Measurements from ENCODE around the gene FGD3. TPM values are rescaled to one million over a fixed set of nuclear protein-coding genes. Genes with fewer than 3 reads are reported as not detected.

FGD3 gene
- total RNA-seq, 3 donors from 2014 or later (not counting 1 experiment from before 2014, with no cell fraction given): 133 to 204 (median 193) TPM

GRCh38 chr9:93031629-93032430 lies 84.5 kb downstream of the FGD3 start:
- intact Hi-C loops (cut with micrococcal nuclease): no loop called here
- H3K27ac ChIP-seq (ENCODE audit: low read length): no peak overlapping the region
- no peaks in the 10 kb centered on the region for H3K27me3 ChIP-seq (ENCODE audit: control insufficient read depth, insufficient read depth, low read length)
- peaks cover 80% of the 10 kb centered on the region for H3K36me3 ChIP-seq (ENCODE audit: control insufficient read depth, insufficient read depth, low read length)
- TF ChIP-seq CTCF (IDR thresholded peaks at IDR 0.05): no peak
- H3K4me1 Mint-ChIP-seq: peaks cover 32 to 58% of the 10 kb centered on the region in 2 donors
- H3K27me3 Mint-ChIP-seq (ENCODE audit: low read depth in 2 of 2): no peaks in the 10 kb centered on the region
- H3K27ac Mint-ChIP-seq: peak overlapping the region; percentile 34 to 53
- ATAC-seq (no peak), DNase-seq (no peak)
- H3K4me3 ChIP-seq (ENCODE audit: low read length): no peak overlapping the region
- H3K4me3 Mint-ChIP-seq: no peak overlapping the region
- H3K9me3 Mint-ChIP-seq: no peaks in the 10 kb centered on the region
- no peaks in the 10 kb centered on the region for H3K9me3 ChIP-seq (ENCODE audit: control insufficient read depth, insufficient read depth, low read length)
- no peaks in the 10 kb centered on the region for H3K36me3 Mint-ChIP-seq
- peaks cover 73% of the 10 kb centered on the region for H3K4me1 ChIP-seq (ENCODE audit: control insufficient read depth, insufficient read depth, low read length)
- WGBS (ENCODE audit: insufficient coverage): 86% methylated on average over 8 of the region's 10 CpGs

GRCh38 chr9:93032545-93032944 lies 85.2 kb downstream of the FGD3 start:
- no peak for TF ChIP-seq CTCF (IDR thresholded peaks at IDR 0.05)

GRCh38 chr9:93033531-93033930 lies 86.2 kb downstream of the FGD3 start:
- DNase-seq: no peak
- H3K9me3 Mint-ChIP-seq: no peaks in the 10 kb centered on the region
- H3K27ac Mint-ChIP-seq: peak overlapping the region in 1 of 2 donors; percentile 40
- Histone ChIP-seq H3K4me1 (ENCODE audit: control insufficient read depth, insufficient read depth, low read length) (peaks cover 72% of the 10 kb centered on the region), H3K27ac (ENCODE audit: low read length) (no peak overlapping the region), H3K36me3 (ENCODE audit: control insufficient read depth, insufficient read depth, low read length) (peaks cover 77% of the 10 kb centered on the region), H3K4me3 (ENCODE audit: low read length) (no peak overlapping the region), H3K9me3 (ENCODE audit: control insufficient read depth, insufficient read depth, low read length) (no peaks in the 10 kb centered on the region), H3K27me3 (ENCODE audit: control insufficient read depth, insufficient read depth, low read length) (no peaks in the 10 kb centered on the region)
- H3K4me3 Mint-ChIP-seq: no peak overlapping the region
- H3K36me3 Mint-ChIP-seq: no peaks in the 10 kb centered on the region
- 72% methylated on average over 6 of the region's 6 CpGs for WGBS (ENCODE audit: insufficient coverage)
- intact Hi-C loops (cut with micrococcal nuclease): no loop called here
- no peaks in the 10 kb centered on the region for H3K27me3 Mint-ChIP-seq (ENCODE audit: low read depth in 2 of 2)
- ATAC-seq: no peak
- H3K4me1 Mint-ChIP-seq: peaks cover 15 to 54% of the 10 kb centered on the region in 2 donors
- TF ChIP-seq CTCF (IDR thresholded peaks at IDR 0.05): no peak

More at GRCh38 chr9:93032545-93032944, 85.2 kb downstream of the FGD3 start:
- no peaks in the 10 kb centered on the region for H3K27me3 ChIP-seq (ENCODE audit: control insufficient read depth, insufficient read depth, low read length)
- H3K9me3 ChIP-seq (ENCODE audit: control insufficient read depth, insufficient read depth, low read length): no peaks in the 10 kb centered on the region
- no peak overlapping the region for H3K27ac ChIP-seq (ENCODE audit: low read length)
- H3K4me3 ChIP-seq (ENCODE audit: low read length): no peak overlapping the region
- peak overlapping the region in 1 of 2 donors; percentile 53 for H3K27ac Mint-ChIP-seq
- ATAC-seq: no peak
- peaks cover 25 to 56% of the 10 kb centered on the region in 2 donors for H3K4me1 Mint-ChIP-seq
- H3K36me3 ChIP-seq (ENCODE audit: control insufficient read depth, insufficient read depth, low read length): peaks cover 77% of the 10 kb centered on the region
- no peaks in the 10 kb centered on the region for H3K9me3 Mint-ChIP-seq
- no peak overlapping the region for H3K4me3 Mint-ChIP-seq
- intact Hi-C loops (cut with micrococcal nuclease): no loop called here
- H3K36me3 Mint-ChIP-seq: no peaks in the 10 kb centered on the region
- DNase-seq: no peak
- 94% methylated on average over 12 of the region's 12 CpGs for WGBS (ENCODE audit: insufficient coverage)
- no peaks in the 10 kb centered on the region for H3K27me3 Mint-ChIP-seq (ENCODE audit: low read depth in 2 of 2)
- H3K4me1 ChIP-seq (ENCODE audit: control insufficient read depth, insufficient read depth, low read length): peaks cover 73% of the 10 kb centered on the region

All from natural killer cell (primary cell).